Occipital lobe (tissue), 2 donors: ENCODE data around the gene DDOST. TPM values are rescaled to one million over a fixed set of nuclear protein-coding genes. Genes with fewer than 3 reads are reported as not detected.

Experiments
- DNase-seq: peaks from one replicate; lab custom pipeline; 2025; lab: John Stamatoyannopoulos, UW
- total RNA-seq: library from RNA; depleted of rRNA; stranded (reverse); fragments of >200 nt; gene quantifications from one replicate; pipeline ENCODE4 v1.2.3, GENCODE V29; 2014

Gene DDOST
- total RNA-seq, 1 donor from 2014 or later: 90.0 TPM

DNA sequence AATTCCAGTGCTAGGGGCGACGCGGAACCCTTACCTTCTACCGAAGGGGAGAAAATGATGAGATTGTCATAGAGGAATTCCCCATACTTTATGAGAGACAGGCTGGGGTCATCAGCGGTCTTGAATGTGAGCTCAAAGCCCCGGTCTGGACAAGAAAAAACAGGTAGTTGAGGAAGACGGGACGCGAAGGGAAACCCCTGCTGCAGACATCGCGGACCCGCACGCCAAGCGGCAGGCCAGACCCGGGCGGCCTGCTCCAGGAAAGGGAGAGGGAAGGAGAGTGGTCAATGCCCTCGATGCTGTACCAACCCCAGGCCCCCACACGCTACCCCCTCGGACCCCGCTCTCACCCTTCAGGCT, 342 bp downstream of the DDOST start:
- no peak for DNase-seq

DNA sequence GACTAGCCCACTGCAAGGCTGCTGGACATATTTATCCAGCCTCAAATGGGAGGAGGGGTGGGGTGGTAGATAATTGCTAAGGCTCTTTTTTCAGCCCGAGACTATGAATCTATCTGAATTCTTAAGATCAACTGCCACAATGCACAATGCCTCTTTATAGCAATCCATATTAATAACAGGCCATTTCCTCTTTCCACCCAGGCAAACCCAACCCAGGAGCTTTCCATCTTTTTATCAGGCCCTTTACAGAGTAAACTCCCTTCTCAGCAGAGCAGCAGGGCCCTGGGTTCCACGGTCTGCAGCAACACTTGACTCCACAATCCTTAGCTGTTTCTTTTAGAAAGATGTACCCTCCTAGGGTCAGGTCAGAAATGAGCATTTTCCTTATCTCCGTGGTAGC, 806 bp downstream of the DDOST start:
- no peak for DNase-seq

- DNase-seq: no peak
Observed at GRCh38 chr1:20658166-20658915, 2.8 kb downstream of the DDOST start.

- no peak for DNase-seq
Observed at GRCh38 chr1:20657024-20657423, 4.1 kb downstream of the DDOST start.

- DNase-seq: peak; percentile 50
Observed at GRCh38 chr1:20654104-20654690, 7.0 kb downstream of the DDOST start.

- no peak for DNase-seq
Observed at GRCh38 chr1:20652300-20652699, 8.9 kb downstream of the DDOST start.

- DNase-seq: no peak
Observed at GRCh38 chr1:20648946-20649345, 12.2 kb downstream of the DDOST start.

- no peak for DNase-seq
Observed at GRCh38 chr1:20648438-20648837, 12.7 kb downstream of the DDOST start.

GRCh38 chr1:20645414-20645813, 15.8 kb downstream of the DDOST start:
- no peak for DNase-seq

- no peak for DNase-seq
Observed at GRCh38 chr1:20644416-20644815, 16.8 kb downstream of the DDOST start.

DNA sequence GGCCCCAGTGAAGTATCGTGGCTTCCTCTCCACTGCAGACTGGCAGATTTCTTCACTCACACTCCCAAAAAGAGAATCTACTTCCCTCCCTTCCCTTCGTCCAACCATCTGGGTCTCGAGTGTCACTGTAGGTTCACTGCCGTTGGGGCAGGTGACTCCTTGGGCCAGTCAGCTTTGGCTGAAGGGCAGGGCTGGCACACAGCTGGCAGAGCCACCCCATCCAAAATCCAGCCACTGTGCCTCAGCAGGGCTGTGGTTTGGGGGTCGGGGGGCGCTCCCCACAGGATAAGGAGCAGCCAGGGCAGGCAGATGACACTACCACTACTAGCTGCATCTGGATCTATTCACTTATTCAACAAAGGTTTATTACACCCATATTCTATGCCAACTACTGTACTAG, 18.1 kb downstream of the DDOST start:
- no peak for DNase-seq

DNA sequence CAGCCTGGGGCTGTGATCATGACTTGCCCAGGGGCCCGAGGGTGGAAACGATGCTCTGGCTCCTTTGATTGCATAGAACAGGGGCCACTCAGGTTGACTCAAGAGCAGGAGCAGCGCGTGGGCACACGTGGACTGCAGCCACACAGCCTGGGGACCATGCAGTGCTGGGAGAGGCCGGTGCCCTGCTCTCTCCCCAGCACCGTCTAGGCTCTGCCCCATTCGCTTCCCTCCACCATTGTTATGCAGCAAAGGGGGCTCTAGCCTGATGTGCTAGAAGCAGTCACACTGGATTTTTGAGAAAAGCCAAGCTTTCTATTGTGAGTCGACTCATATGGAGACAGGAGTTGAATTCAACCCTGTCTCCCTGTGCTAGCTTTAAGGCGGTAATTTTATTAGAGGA, 19.2 kb downstream of the DDOST start:
- DNase-seq: no peak

- no peak for DNase-seq
Observed at GRCh38 chr1:20640183-20640597, 21.0 kb downstream of the DDOST start.

DNA sequence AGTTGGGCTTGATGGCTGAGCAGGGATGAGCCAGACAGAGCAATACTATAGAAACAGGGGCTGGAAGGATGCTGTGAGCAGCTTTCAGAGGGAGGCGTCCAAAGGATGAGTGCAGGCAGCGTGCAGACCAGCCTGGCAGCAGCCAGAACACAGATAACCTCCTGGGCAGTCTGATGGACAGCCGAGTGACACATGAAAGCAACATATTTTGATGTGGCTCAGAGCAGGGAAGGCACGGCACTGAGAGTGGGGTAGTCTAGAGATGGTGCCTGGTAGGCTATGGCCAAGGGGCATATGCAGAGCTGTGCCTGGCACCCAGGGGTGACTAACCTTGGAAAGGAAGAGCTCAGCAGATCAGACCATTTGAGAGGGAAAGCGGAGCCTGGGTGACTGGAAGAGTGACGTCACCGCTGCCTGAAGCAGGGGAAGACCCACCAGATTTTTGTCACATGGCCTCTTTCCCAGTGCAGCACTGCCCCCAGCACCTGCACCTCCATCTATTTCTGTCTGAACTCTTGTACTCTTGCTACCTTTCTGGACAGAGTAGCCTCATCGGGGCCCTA, 24.3 kb downstream of the DDOST start:
- no peak for DNase-seq

DNA sequence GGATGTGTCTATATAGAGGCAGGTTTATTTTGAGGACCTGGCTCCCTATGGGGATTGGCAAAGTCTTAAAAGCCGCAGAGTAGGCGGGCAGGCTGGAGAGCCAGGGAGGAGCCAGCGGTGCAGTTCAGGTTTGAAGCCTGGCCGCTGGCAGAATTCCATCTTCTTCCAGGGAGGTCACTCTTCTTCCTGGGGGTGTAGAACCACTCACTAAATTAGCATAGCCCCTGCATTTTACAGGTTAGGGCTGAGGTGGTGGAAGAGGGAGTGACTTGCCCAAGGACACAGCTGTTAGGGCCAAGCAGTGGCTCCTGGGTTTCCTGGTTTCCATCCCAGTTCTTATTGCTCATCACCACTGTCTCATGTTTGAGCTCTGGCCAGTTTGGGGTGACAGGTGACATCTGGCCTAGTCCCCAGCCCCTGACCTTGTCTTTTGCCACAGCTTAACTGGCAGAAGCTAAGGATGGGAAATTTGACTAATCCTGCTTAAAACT, 26.5 kb downstream of the DDOST start:
- peak; percentile 28 for DNase-seq

DNA sequence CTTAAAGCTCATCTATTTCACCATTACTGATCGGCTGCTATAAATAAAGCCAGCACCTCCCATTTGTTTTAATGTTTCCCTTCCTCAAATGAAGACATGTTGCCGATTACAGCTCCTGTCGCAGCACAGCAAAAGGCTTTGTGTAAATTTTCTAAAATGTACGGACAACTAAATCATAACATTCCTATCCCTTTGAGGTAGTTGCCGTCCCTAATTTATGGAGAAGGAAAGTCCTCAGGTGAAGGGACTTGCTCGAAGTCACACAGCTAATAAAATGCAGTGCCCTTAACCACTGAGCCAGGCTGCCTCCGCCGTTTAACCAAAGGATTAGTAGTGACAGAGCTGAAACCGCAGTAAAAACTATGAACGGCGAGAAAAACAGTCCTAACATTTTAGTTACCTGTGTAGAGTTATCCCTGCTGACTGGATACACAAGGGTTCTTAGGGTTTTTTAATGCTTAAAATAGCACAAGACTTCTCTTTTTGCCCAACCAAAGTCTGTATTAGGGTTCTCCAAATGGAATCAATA, 27.0 kb downstream of the DDOST start:
- DNase-seq: no peak

DNA sequence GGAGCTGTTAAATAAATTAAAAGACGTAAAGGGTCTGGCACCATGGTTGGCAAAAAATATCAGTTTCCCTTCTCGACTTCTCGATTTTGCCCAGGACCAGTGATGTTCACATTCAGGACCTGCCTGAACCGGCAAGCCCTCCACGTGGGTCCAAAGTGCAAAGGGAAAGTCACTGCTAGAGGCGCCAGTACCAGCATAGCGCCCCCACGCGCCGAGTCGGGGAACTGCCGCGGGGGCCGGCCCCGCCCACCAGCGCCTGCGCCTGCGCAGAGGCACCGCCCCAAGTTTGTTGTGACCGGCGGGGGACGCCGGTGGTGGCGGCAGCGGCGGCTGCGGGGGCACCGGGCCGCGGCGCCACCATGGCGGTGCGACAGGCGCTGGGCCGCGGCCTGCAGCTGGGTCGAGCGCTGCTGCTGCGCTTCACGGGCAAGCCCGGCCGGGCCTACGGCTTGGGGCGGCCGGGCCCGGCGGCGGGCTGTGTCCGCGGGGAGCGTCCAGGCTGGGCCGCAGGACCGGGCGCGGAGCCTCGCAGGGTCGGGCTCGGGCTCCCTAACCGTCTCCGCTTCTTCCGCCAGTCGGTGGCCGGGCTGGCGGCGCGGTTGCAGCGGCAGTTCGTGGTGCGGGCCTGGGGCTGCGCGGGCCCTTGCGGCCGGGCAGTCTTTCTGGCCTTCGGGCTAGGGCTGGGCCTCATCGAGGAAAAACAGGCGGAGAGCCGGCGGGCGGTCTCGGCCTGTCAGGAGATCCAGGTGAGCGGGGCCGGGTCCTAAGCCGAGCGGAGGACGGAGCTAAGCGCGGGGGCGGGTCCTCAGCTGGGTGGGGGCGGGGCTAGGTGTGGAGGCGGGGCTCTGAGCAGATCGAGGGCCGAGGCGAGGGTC, 27.7 kb downstream of the DDOST start, which contains the start of gene PINK1:
Gene PINK1 (plus strand): TSS at position 269 of the 875 bp plus-strand sequence. CDS start 91 bp downstream, at position 360.
- peak; percentile 69 for DNase-seq

DNA sequence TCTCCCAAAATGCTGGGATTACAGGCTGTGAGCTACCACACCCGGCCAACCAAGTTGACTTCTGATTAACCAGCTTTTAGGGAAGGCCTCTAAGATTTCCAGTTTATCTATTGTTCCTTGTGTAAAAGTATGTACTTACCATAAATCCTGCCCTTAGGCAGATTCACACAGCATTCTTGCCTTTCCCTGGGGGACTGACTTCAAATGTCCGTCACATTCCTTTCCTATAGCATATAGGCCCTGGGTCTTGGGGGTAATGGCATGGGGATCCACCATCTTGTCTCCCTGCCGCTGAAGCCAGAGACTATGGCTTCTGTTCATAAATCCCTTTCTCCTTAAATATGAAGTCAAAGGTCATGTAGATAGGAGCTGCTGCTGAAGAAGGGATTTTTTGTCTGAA, 28.8 kb downstream of the DDOST start:
- no peak for DNase-seq

DNA sequence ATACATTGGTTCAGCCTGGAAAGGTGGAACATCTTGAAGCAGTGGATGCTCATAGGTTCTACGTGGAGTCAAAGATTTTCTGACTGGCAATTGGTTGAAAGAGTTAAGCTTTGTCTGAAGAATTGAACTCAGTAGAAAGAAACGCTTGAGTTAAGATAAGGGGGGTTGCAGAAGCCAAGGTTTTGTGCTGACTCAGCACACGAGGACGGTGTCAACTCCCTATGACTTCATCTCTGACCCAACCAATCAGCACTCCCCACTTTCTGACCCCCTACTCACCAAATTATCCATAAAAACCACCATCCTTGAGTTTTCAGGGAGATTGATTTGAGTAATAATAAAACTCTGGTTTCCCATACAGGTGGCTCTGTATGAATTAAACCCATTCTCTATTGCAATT, 30.4 kb downstream of the DDOST start:
- no peak for DNase-seq

GRCh38 chr1:20626524-20626923, 34.6 kb downstream of the DDOST start:
- no peak for DNase-seq

DNA sequence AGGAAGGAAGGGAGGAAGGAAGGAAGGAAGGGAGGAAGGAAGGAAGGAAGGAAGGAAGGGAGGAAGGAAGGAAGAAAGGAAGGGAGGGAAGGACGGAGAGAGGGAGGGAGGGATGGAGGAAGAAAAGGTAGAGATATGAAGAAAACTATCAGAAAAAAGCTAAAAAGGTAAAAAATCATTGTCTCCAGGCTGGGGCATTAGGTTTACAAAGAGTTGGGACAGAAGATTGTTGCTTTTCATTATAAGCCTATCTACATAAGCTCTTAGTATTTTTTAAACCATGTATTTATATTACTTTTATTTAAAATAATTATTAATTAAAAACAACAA, 35.1 kb downstream of the DDOST start:
- DNase-seq: no peak
